ENCODE measurements around the gene SDHAF3.

DNA sequence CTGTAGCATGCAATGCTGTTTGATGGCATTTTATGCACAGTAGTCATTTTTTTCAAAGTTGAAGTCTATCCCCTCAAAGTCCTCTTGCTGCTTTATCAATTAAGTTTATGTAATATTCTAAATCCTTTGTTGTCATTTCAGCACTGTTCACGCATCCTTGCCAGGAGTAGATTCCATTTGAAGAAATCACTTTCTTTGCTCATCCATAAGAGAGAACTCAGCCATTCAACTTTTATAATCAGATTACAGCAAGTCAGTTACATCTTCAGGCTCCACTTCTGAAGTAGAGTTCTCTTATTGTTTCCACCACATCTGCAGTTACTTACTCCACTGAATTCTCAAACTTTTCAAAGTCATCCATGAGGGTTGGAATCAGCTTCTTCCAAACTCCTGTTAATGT is 32.3 kb downstream of the SDHAF3 start:
- TF ChIP-seq, protein P1, sequence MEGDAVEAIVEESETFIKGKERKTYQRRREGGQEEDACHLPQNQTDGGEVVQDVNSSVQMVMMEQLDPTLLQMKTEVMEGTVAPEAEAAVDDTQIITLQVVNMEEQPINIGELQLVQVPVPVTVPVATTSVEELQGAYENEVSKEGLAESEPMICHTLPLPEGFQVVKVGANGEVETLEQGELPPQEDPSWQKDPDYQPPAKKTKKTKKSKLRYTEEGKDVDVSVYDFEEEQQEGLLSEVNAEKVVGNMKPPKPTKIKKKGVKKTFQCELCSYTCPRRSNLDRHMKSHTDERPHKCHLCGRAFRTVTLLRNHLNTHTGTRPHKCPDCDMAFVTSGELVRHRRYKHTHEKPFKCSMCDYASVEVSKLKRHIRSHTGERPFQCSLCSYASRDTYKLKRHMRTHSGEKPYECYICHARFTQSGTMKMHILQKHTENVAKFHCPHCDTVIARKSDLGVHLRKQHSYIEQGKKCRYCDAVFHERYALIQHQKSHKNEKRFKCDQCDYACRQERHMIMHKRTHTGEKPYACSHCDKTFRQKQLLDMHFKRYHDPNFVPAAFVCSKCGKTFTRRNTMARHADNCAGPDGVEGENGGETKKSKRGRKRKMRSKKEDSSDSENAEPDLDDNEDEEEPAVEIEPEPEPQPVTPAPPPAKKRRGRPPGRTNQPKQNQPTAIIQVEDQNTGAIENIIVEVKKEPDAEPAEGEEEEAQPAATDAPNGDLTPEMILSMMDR (IDR thresholded peaks at IDR 0.05): no peak
- TF ChIP-seq EZH2 (IDR thresholded peaks at IDR 0.05; ENCODE audit: borderline replicate concordance, insufficient read depth, low read depth, low read length, poor library complexity, severe bottlenecking): no peak
